WTC11 (cell line): ENCODE data around the gene PDE8B. TPM values are rescaled to one million over a fixed set of nuclear protein-coding genes. Genes with fewer than 3 reads are reported as not detected.

Experiments
- ATAC-seq: fragments of 200-7000 bp; cut with Tn5 transposase; 2 replicates; pipeline ENCODE4 v1.10.0; 2021; ENCODE audit warnings: mild to moderate bottlenecking, moderate library complexity
- CTCF ChIA-PET: fragments of 300-600 bp; sonication (Branson Sonifier 250); formaldehyde crosslinking; loops from one replicate; lab custom pipeline; 2021; ENCODE audit warnings: antibody characterized with exemption; lab: Charles Lee
- POLR2A ChIA-PET: fragments of 350-600 bp; sonication (Branson Sonifier 250); formaldehyde crosslinking; loops from one replicate; lab custom pipeline; 2021; ENCODE audit warnings: antibody characterized with exemption; lab: Charles Lee
- DNase-seq: peaks from one replicate; pipeline ENCODE4 v3.0.0; 2021; ENCODE audit warnings: low spot score
- H3K27ac Mint-ChIP-seq: 2 replicates; pipeline ENCODE4 v1.8.0; 2021; ENCODE audit warnings: mixed read lengths
- H3K27me3 Mint-ChIP-seq: 2 replicates; pipeline ENCODE4 v1.8.0; 2021; ENCODE audit warnings: low read depth, mild to moderate bottlenecking, moderate library complexity, mixed read lengths
- H3K36me3 Mint-ChIP-seq: 2 replicates; pipeline ENCODE4 v1.8.0; 2021; ENCODE audit warnings: mixed read lengths
- H3K4me1 Mint-ChIP-seq: 2 replicates; pipeline ENCODE4 v1.8.0; 2022; ENCODE audit warnings: mixed read lengths
- H3K4me3 Mint-ChIP-seq: 2 replicates; pipeline ENCODE4 v1.8.0; 2021; ENCODE audit warnings: mild to moderate bottlenecking, moderate library complexity, mixed read lengths
- H3K9me3 Mint-ChIP-seq: 2 replicates; pipeline ENCODE4 v1.8.0; 2021; ENCODE audit warnings: mixed read lengths
- AR ChIP-seq: fragments of 250-450 bp; sonication (Bioruptor Pico); IDR thresholded peaks from 2 replicates; pipeline ENCODE4 v1.9.0; 2021; ENCODE audit warnings: mild to moderate bottlenecking
- ATF2 ChIP-seq: sonication (generic); formaldehyde crosslinking; IDR thresholded peaks from 2 replicates; pipeline ENCODE4 v1.8.1; 2022; ENCODE audit warnings: low read depth, missing genetic modification reagents, borderline replicate concordance
- CREB1 ChIP-seq: sonication (generic); formaldehyde crosslinking; IDR thresholded peaks from 2 replicates; pipeline ENCODE4 v1.8.0; 2023; ENCODE audit warnings: mild to moderate bottlenecking, missing genetic modification reagents
- E2F1 ChIP-seq: sonication (generic); formaldehyde crosslinking; IDR thresholded peaks from 2 replicates; pipeline ENCODE4 v1.8.0; 2022; ENCODE audit warnings: mild to moderate bottlenecking, missing genetic modification reagents
- FOXJ3 ChIP-seq: sonication (generic); formaldehyde crosslinking; IDR thresholded peaks from 2 replicates; pipeline ENCODE4 v1.9.0; 2021; ENCODE audit warnings: missing genetic modification reagents, mild to moderate bottlenecking, borderline replicate concordance
- GRHL2 ChIP-seq: fragments of 250-450 bp; sonication (Bioruptor Pico); IDR thresholded peaks from 2 replicates; pipeline ENCODE4 v1.8.0; 2022; ENCODE audit warnings: mild to moderate bottlenecking, moderate library complexity; ENCODE audit not compliant: insufficient replicate concordance, severe bottlenecking
- GTF2I ChIP-seq: fragments of 250-450 bp; sonication (Bioruptor Pico); conservative IDR thresholded peaks from 2 replicates; pipeline ENCODE4 v1.4.0; 2021; ENCODE audit warnings: mild to moderate bottlenecking
- HMGXB4 ChIP-seq: sonication (generic); formaldehyde crosslinking; IDR thresholded peaks from 2 replicates; pipeline ENCODE4 v1.8.1; 2023; ENCODE audit warnings: mild to moderate bottlenecking, moderate library complexity, missing genetic modification reagents
- KAT7 ChIP-seq: sonication (generic); formaldehyde crosslinking; IDR thresholded peaks from 2 replicates; pipeline ENCODE4 v1.8.1; 2023; ENCODE audit warnings: missing genetic modification reagents, mild to moderate bottlenecking, borderline replicate concordance
- MXD4 ChIP-seq: fragments of 250-450 bp; sonication (Bioruptor Pico); IDR thresholded peaks from 2 replicates; pipeline ENCODE4 v1.8.0; 2021; ENCODE audit warnings: mild to moderate bottlenecking, moderate library complexity, borderline replicate concordance
- MYBL2 ChIP-seq: sonication (generic); formaldehyde crosslinking; IDR thresholded peaks from 2 replicates; pipeline ENCODE4 v1.8.1; 2023; ENCODE audit warnings: mild to moderate bottlenecking, moderate library complexity, missing genetic modification reagents
- NFE2L1 ChIP-seq: sonication (generic); formaldehyde crosslinking; IDR thresholded peaks from 2 replicates; pipeline ENCODE4 v1.8.1; 2023; ENCODE audit warnings: missing genetic modification reagents
- NR3C1 ChIP-seq: sonication (generic); formaldehyde crosslinking; conservative IDR thresholded peaks from 2 replicates; pipeline ENCODE4 v1.8.1; 2023; ENCODE audit warnings: low read depth, mild to moderate bottlenecking, missing genetic modification reagents
- PRRX2 ChIP-seq: fragments of 250-450 bp; sonication (Bioruptor Pico); IDR thresholded peaks from 2 replicates; pipeline ENCODE4 v1.8.0; 2021; ENCODE audit warnings: mild to moderate bottlenecking
- RORB ChIP-seq: fragments of 250-450 bp; sonication (Bioruptor Pico); IDR thresholded peaks from 2 replicates; pipeline ENCODE4 v1.9.0; 2021; ENCODE audit warnings: mild to moderate bottlenecking
- SMAD4 ChIP-seq: sonication (generic); formaldehyde crosslinking; IDR thresholded peaks from 2 replicates; pipeline ENCODE4 v1.8.0; 2022; ENCODE audit warnings: mild to moderate bottlenecking, missing genetic modification reagents
- SOX15 ChIP-seq: fragments of 250-450 bp; sonication (Bioruptor Pico); IDR thresholded peaks from 2 replicates; pipeline ENCODE4 v1.9.0; 2021; ENCODE audit warnings: mild to moderate bottlenecking
- STAT6 ChIP-seq: sonication (generic); formaldehyde crosslinking; conservative IDR thresholded peaks from 2 replicates; pipeline ENCODE4 v1.8.1; 2023; ENCODE audit warnings: mild to moderate bottlenecking, low read depth, missing genetic modification reagents, moderate library complexity
- USF1 ChIP-seq: sonication (generic); formaldehyde crosslinking; IDR thresholded peaks from 2 replicates; pipeline ENCODE4 v1.8.0; 2022; ENCODE audit warnings: mild to moderate bottlenecking, missing genetic modification reagents
- ZBTB21 ChIP-seq: sonication (generic); formaldehyde crosslinking; IDR thresholded peaks from 2 replicates; pipeline ENCODE4 v1.8.1; 2023; ENCODE audit warnings: mild to moderate bottlenecking, missing genetic modification reagents, borderline replicate concordance
- ZNF263 ChIP-seq: sonication (generic); formaldehyde crosslinking; IDR thresholded peaks from 2 replicates; pipeline ENCODE4 v1.8.1; 2022; ENCODE audit warnings: low read depth, mild to moderate bottlenecking, moderate library complexity, missing genetic modification reagents
- total RNA-seq: library from RNA; stranded (reverse); gene quantifications from 3 replicates; pipeline ENCODE4 v1.2.3, GENCODE V29; 2021

PDE8B gene
- total RNA-seq, 1 experiment from 2014 or later = 0.31 TPM

GRCh38 chr5:77328930-77329647, 118.6 kb downstream of the PDE8B start:
- TF ChIP-seq MXD4 (CRISPR knock-in tag) (no peak), NR3C1 (CRISPR knock-in tag) (no peak), AR (CRISPR knock-in tag) (no peak), PRRX2 (CRISPR knock-in tag) (no peak), HMGXB4 (CRISPR knock-in tag) (no peak), MYBL2 (CRISPR knock-in tag) (no peak), FOXJ3 (CRISPR knock-in tag) (no peak), ZNF263 (CRISPR knock-in tag) (no peak), STAT6 (CRISPR knock-in tag) (no peak), GRHL2 (CRISPR knock-in tag) (no peak), CREB1 (no peak), USF1 (CRISPR knock-in tag) (no peak), SOX15 (CRISPR knock-in tag) (no peak)
- ChIA-PET POLR2A (no interaction called here), CTCF (no interaction called here)
- H3K27me3 Mint-ChIP-seq = peaks cover 2% of the 10 kb centered on the region
- no peak overlapping the region for H3K27ac Mint-ChIP-seq
- H3K36me3 Mint-ChIP-seq = no peaks in the 10 kb centered on the region
- DNase-seq (no peak), ATAC-seq (no peak)
- H3K4me3 Mint-ChIP-seq = no peak overlapping the region
- no peaks in the 10 kb centered on the region for H3K9me3 Mint-ChIP-seq
- peaks cover 9% of the 10 kb centered on the region for H3K4me1 Mint-ChIP-seq

GRCh38 chr5:77329664-77330430, 119.4 kb downstream of the PDE8B start:
- Mint-ChIP-seq H3K27me3 (no peaks in the 10 kb centered on the region; the same call in 1 of the 2 replicates), H3K9me3 (no peaks in the 10 kb centered on the region), H3K4me3 (no peak overlapping the region), H3K27ac (no peak overlapping the region), H3K4me1 (peaks cover 16% of the 10 kb centered on the region), H3K36me3 (no peaks in the 10 kb centered on the region)
- ATAC-seq = no peak
- ChIA-PET CTCF (no interaction called here), POLR2A (no interaction called here)
- DNase-seq = no peak
- TF ChIP-seq USF1 (CRISPR knock-in tag) = no peak
- TF ChIP-seq ATF2 = no peak
- no peak for TF ChIP-seq RORB (CRISPR knock-in tag)
- no peak for TF ChIP-seq E2F1 (CRISPR knock-in tag)
- no peak for TF ChIP-seq ZBTB21 (CRISPR knock-in tag)
- TF ChIP-seq KAT7 (CRISPR knock-in tag) = no peak
- TF ChIP-seq GTF2I (CRISPR knock-in tag) = no peak
- TF ChIP-seq NFE2L1 = no peak
- no peak for TF ChIP-seq SMAD4 (CRISPR knock-in tag)
